Measurements from ENCODE around the gene SORBS2.

Gene SORBS2

DNA sequence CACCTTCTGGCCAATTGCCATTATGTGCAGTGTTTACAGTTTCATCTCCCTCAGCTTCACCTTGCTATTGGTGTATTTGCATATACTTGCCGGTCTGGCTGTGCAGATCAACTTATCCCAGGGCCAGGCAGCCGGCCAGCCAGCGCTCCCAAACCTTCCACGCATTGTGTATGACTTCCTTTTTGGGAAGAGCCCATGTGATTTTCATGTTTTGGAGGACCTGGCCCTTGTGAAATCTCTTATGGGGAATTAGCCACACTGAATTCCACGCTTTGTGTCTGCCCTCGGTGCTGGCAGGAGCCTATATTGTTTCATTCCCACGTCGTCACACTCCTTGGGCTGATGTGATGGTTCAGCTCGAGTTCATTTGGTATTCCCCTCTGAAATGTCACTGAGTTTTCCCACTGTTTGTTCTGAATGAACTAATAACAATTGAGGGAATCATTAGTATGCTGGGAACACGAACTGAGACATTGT lies 270.7 kb downstream of the SORBS2 start:
- DNase-seq, result no peak

DNA sequence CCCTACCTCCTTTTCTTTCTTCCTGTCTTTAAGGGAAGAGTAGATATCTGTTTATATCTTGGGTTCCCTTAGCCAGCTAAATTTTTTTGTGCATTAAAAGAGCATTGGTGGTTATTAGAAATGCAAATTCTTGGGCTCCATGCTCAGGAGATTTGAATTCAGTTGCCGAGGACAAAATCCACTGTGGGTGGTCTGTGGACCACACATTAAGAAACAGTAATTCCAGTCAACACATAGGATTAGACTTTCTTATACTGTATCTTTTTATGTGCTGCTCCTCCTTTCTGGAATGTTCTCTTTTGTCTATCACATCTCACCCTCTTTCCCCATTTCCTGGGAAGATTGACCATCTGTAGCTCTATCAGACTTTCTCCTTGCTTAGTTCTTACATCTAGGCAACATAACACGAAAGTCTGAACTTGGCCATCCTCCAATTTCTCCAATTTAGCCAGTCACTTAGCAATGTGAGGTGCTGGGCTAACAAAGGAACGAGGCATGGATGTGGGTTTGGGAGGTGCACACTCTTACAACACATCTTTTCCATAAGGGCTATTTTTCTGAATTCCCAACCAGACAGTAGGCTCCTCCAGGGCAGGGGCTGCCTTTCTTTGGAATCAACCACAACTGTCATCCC lies 271.4 kb downstream of the SORBS2 start:
- no peak for DNase-seq

DNA sequence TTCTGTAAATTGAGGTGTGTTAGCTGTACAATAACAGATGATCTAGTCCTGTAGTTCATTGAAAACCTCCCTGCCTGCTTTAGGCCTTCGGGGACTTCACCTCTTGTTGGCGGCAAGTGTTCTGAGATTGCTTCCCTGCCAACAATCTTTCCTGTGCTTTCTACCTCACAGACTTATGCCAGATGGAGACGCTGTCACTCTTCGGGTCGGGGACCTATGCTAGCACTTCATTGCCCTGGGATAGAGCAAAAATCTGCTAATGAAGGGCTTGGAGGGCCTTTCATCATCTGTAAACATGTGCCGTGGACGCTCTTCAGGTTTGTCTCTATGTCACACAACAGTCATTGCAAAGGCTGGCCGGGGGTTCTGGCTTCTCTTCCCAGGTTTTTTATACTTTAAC lies 272.0 kb downstream of the SORBS2 start:
- DNase-seq, result no peak

DNA sequence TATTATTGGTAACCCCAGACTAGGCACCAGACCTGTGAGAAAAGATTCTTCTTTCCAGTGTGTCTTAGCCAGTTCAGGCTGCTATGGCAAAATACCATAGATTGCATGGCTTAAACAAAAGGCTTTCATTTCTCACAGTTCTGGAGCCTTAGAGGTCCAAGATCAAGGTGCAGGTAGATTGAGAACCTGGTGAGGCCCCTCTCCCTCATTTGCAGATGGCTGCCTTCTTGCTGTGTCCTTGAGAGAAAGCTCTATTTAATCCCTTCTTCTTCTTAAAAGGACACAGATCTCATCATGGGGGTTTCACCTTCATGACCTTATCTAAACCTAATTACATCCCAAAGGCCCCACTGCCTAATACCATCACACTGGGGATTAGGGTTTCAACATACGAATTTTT lies 273.2 kb downstream of the SORBS2 start:
- DNase-seq, result no peak

DNA sequence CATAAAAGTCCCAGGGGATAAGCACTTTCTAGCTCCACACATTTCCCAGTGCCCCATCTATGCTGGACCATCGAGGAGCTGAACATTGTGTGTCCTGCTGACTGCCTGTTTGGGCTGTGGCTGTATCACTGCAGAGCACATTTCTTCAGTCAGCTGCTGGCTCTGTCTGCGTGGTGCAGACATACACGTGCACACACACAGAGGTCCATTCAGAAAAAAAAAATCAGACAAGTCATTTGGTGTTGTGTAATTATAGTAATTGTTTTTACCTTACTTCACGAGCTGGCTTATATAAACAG lies 275.6 kb downstream of the SORBS2 start:
- DNase-seq, result no peak

DNA sequence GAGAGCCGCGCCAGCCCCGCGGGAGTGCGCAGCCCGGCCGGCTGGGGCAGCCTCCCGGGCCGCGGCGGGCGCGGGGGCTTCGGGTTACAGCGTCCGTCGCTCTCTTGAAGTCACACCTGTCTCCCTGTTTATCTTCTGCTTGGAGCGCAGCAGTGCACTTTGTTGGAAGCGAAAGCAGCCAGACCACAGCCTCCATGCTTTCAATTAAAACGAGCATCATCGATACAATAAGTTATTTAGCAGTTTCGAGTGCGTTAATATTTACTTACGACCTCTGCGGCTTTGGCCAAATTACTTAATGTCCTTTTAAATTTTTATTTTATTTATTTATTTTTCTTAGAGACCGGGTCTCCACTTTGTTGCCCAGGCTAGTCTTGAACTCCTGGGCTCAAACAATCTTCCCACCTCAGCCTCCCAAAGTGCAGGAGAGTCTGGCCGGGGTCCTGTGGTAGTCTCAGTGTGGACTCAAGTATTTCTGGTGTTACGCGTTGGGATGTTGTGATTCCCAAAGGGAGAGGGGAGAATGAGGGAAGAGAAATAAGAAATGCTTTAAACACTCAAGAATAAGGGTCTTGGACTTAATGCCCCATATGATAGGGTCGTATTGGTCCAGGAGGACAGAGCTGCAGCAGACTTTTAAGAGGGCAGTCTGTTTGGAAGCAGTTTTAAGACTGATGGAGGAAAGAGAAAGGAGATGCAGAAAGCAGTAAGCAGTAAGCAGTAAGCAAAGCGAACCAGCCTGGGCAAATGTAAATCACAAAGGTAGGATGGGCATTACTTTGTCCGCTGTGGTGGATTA lies 276.2 kb downstream of the SORBS2 start:
- no peak for DNase-seq
